Thyroid gland (tissue), 4 donors: ENCODE results near the gene SHROOM3. TPM values are rescaled to one million over a fixed set of nuclear protein-coding genes. Genes with fewer than 3 reads are reported as not detected.
A peak's percentile ranks its signal among the peaks of the same experiment; 100 is the strongest.

Experiments
- DNase-seq, 2 donors: peaks; one replicate each; pipeline ENCODE4 v3.0.0-alpha.2; 2019
- H3K27ac ChIP-seq, 3 donors: fragments of 200-600 bp; sonication (generic); 1 replicate in 2 of 3; 2 replicates in 1 of 3; pipeline ENCODE4 v1.5.1; 2016 to 2019; ENCODE audit warnings: mild to moderate bottlenecking in 1 of 3, moderate library complexity in 1 of 3
- H3K27me3 ChIP-seq: fragments of 200-600 bp; sonication (generic); one replicate; pipeline ENCODE4 v1.5.1; 2019
- H3K36me3 ChIP-seq, 2 donors: fragments of 200-600 bp; sonication (generic); one replicate each; pipeline ENCODE4 v1.5.1; 2016 to 2019
- H3K4me1 ChIP-seq, 2 donors: fragments of 200-600 bp; sonication (generic); one replicate each; pipeline ENCODE4 v1.5.1; 2017 to 2019
- H3K4me3 ChIP-seq, 3 donors: fragments of 200-600 bp; sonication (generic); replicated peaks in 1 of 3; 1 replicate in 2 of 3; 2 replicates in 1 of 3; pipeline ENCODE4 v1.5.1; 2016; ENCODE audit warnings: mild to moderate bottlenecking in 1 of 3
- H3K9me3 ChIP-seq: fragments of 200-600 bp; sonication (generic); one replicate; pipeline ENCODE4 v1.5.1; 2017
- POLR2A ChIP-seq, 2 donors: fragments of 450-650 bp; IDR thresholded peaks; one replicate each; pipeline ENCODE4 v1.6.1; 2017; ENCODE audit warnings: antibody characterized with exemption in 2 of 2, mild to moderate bottlenecking in 2 of 2, moderate library complexity in 1 of 2
- WGBS, 2 donors: methylation state at CpG; one replicate each; pipeline ENCODE4 v1.1.5; 2017; 5-methylcytosine and 5-hydroxymethylcytosine counted together
- intact Hi-C: fragments of 100-400 bp; cut with DNase I; formaldehyde crosslinking; loops from one replicate; pipeline ENCODE4 v1.15.1; 2023
- total RNA-seq, 4 donors: library from RNA; depleted of rRNA; stranded (reverse); fragments of >200 nt; gene quantifications; one replicate each; pipeline ENCODE4 v1.2.3, GENCODE V29; 2016
- TF ChIP-seq, protein P1 (sequence below), 6 experiments: fragments of 200-600 bp in 3 of 6; fragments of 450-650 bp in 3 of 6; sonication (generic) in 3 of 6; IDR thresholded peaks; one replicate each; pipeline ENCODE4 v1.5.1; 2016 to 2019; ENCODE audit warnings: antibody characterized with exemption in 6 of 6, mild to moderate bottlenecking in 2 of 6, inconsistent platforms in 1 of 6, moderate library complexity in 1 of 6

The SHROOM3 gene
- total RNA-seq, 4 donors from 2014 or later = 41.7 to 77.8 (median 62.0) TPM

- Histone ChIP-seq H3K27ac (no peak overlapping the region), H3K9me3 (no peaks in the 10 kb centered on the region), H3K27me3 (no peaks in the 10 kb centered on the region), H3K4me3 (no peak overlapping the region), H3K4me1 (no peaks in the 10 kb centered on the region), H3K36me3 (no peaks in the 10 kb centered on the region)
- no peak for TF ChIP-seq POLR2A (IDR thresholded peaks at IDR 0.05)
- TF ChIP-seq, protein P1, sequence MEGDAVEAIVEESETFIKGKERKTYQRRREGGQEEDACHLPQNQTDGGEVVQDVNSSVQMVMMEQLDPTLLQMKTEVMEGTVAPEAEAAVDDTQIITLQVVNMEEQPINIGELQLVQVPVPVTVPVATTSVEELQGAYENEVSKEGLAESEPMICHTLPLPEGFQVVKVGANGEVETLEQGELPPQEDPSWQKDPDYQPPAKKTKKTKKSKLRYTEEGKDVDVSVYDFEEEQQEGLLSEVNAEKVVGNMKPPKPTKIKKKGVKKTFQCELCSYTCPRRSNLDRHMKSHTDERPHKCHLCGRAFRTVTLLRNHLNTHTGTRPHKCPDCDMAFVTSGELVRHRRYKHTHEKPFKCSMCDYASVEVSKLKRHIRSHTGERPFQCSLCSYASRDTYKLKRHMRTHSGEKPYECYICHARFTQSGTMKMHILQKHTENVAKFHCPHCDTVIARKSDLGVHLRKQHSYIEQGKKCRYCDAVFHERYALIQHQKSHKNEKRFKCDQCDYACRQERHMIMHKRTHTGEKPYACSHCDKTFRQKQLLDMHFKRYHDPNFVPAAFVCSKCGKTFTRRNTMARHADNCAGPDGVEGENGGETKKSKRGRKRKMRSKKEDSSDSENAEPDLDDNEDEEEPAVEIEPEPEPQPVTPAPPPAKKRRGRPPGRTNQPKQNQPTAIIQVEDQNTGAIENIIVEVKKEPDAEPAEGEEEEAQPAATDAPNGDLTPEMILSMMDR (IDR thresholded peaks at IDR 0.05) = no peak
- intact Hi-C loops = no loop called here
- 61 to 66% methylated on average over 4 of the region's 4 CpGs for WGBS, 2 donors
- DNase-seq = peak in 1 of 2 donors; percentile 17
Measured at GRCh38 chr4:76488888-76489685, 54.1 kb downstream of the SHROOM3 start.

GRCh38 chr4:76489686-76490161 is 54.7 kb downstream of the SHROOM3 start:
- WGBS, 2 donors = 75 to 84% methylated on average over 6 of the region's 6 CpGs
- TF ChIP-seq, protein P1 (IDR thresholded peaks at IDR 0.05) = no peak
- TF ChIP-seq POLR2A (IDR thresholded peaks at IDR 0.05) = no peak
- H3K9me3 ChIP-seq = no peaks in the 10 kb centered on the region
- H3K4me1 ChIP-seq = no peaks in the 10 kb centered on the region
- no peak overlapping the region for H3K27ac ChIP-seq
- H3K36me3 ChIP-seq = no peaks in the 10 kb centered on the region
- no peak overlapping the region for H3K4me3 ChIP-seq
- no peaks in the 10 kb centered on the region for H3K27me3 ChIP-seq
- intact Hi-C loops = no loop called here
- DNase-seq = no peak

- Histone ChIP-seq H3K4me3 (no peak overlapping the region), H3K27ac (no peak overlapping the region), H3K9me3 (no peaks in the 10 kb centered on the region), H3K36me3 (no peaks in the 10 kb centered on the region), H3K4me1 (no peaks in the 10 kb centered on the region), H3K27me3 (no peaks in the 10 kb centered on the region)
- 74 to 79% methylated on average over 3 of the region's 3 CpGs for WGBS, 2 donors
- DNase-seq = no peak
- intact Hi-C loops = no loop called here
- TF ChIP-seq POLR2A (IDR thresholded peaks at IDR 0.05) = no peak
- TF ChIP-seq, protein P1 (IDR thresholded peaks at IDR 0.05) = no peak
Measured at GRCh38 chr4:76492055-76492454, 57.0 kb downstream of the SHROOM3 start.

DNA sequence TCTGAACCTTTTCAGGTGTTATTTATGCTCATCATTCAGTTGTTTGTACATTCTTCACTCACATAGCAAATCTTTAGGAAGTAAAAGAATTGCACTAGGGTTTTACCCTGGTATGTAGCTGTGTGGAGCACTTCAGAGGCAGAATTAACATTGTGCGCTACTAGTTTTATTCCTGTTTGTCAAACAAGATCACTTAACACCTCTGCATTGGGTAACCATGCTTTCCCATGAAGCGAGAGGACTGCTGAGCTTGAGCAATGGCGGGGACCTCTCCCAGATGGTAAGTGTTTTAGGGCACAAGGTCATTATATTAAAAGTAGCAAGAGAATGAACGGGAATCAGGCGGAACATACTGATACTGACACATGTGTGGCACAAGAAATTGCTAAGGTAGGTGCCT is 59.2 kb downstream of the SHROOM3 start:
- no peak for DNase-seq
- H3K36me3 ChIP-seq = no peaks in the 10 kb centered on the region
- H3K27ac ChIP-seq = no peak overlapping the region
- no peaks in the 10 kb centered on the region for H3K4me1 ChIP-seq
- H3K9me3 ChIP-seq = no peaks in the 10 kb centered on the region
- intact Hi-C loops = no loop called here
- no peaks in the 10 kb centered on the region for H3K27me3 ChIP-seq
- TF ChIP-seq POLR2A (IDR thresholded peaks at IDR 0.05) = no peak
- TF ChIP-seq, protein P1 (IDR thresholded peaks at IDR 0.05) = no peak
- no peak overlapping the region for H3K4me3 ChIP-seq
- 92 to 96% methylated on average over 5 of the region's 5 CpGs for WGBS, 2 donors

DNA sequence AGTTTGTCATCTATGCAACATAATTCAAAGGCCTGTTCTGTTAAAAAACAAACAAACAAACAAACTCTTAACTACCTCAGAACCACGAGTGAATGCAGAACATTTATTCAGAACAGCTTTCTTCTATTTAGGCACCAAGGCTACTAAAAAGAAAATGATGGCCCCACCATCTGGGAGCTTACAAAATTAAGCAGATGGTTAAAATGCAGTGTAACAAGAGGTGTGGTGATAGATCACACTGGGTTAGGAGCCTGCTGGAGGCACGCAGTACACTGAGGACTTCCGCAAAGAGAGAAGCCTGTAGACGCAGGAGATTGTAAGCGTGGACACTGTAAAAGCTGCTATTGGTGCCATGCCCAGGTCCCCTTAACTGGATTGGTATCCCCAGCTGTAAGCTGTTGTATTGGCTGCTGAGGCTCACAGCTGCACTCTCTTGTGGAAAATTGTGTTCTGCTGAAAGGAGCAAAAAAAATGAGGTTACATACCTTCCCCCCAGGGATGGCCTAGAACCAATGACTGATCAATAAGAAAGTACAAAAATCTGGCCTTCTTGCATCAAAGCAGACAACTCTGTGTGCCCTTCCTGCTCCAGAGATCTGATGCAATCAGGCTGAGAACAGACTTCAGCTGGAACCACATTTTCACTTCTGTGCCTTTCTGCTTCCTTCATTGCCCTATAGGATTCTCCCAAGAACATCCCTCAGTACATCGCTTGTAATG is 60.0 kb downstream of the SHROOM3 start:
- Histone ChIP-seq H3K4me3 (no peak overlapping the region), H3K27me3 (no peaks in the 10 kb centered on the region), H3K9me3 (no peaks in the 10 kb centered on the region), H3K4me1 (no peaks in the 10 kb centered on the region), H3K36me3 (no peaks in the 10 kb centered on the region), H3K27ac (no peak overlapping the region)
- whole genome bisulfite sequencing, 2 donors = 89 to 91% methylated on average over 6 of the region's 6 CpGs
- intact Hi-C loops = no loop called here
- no peak for DNase-seq
- TF ChIP-seq, protein P1 (IDR thresholded peaks at IDR 0.05) = no peak
- TF ChIP-seq POLR2A (IDR thresholded peaks at IDR 0.05) = no peak
